ENCODE measurements around the gene NOX1. TPM values are rescaled to one million over a fixed set of nuclear protein-coding genes. Genes with fewer than 3 reads are reported as not detected.
"Not testable (repeated sequence)": the region's sequence is repeated elsewhere in the genome, so short reads cannot be mapped to it uniquely, and the experiment has no call there.

NOX1 gene
- total RNA-seq, 1 donor: not detected

DNA sequence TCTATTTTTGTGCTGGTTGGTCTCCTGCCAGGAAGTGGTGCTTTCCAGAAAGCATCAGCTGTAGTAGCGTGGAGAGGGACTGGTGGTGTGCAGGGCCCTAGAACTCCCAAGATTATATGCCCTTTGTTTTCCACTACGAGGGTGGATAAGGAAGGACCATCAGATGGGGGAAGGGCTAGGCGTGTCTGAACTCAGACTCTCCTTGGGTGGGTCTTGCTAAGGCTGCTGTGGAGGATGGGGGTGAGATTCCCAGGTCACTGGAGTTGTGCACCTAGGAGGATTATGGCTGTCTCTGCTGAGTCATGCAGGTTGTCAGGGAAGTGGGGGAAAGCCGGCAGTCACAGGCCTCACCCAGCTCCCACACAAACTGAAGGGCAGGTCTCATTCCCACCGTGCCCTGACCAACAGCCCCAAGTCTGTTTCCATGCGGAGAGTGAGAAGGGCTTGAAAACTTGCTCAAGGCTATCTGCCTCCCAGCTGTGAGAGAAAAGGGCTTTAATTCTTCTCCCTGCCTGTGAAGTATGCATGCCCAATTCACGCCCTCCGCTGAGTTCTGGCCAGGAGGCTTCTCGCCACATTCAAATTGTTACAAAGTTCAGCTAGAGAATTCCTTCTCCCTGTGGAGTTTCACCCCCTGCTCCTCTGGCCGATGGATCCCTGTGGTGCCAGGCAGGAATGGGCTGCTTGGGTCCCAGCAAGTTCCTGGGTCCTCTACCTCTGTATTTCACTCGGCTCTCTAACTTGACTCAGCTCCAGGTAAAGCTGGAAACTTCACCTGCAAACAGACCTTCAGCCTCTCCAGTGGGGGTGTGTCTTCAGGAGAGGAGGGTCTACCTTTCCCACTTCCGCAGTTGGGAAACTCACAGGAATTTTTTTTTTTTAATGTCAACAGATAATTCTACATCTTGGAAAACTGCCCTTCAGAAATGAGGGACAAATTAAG, 61.7 kb downstream of the NOX1 start:
- Histone ChIP-seq H3K4me2 (ENCODE audit: insufficient read depth, low read length) (no peak overlapping the region), H3K27me3 (ENCODE audit: insufficient read depth, low read length) (peaks cover 10% of the 10 kb centered on the region), H3K79me2 (ENCODE audit: insufficient read depth, low read length) (no peaks in the 10 kb centered on the region), H2AFZ (ENCODE audit: low read length) (no peak overlapping the region), H3K9me3 (ENCODE audit: low read depth, low read length) (no peaks in the 10 kb centered on the region), H3K27ac (ENCODE audit: low read depth, low read length) (no peak overlapping the region), H3K4me3 (ENCODE audit: insufficient read depth, low read length) (no peak overlapping the region), H4K20me1 (ENCODE audit: insufficient read depth, low read length) (no peaks in the 10 kb centered on the region), H3K4me1 (ENCODE audit: insufficient read depth, low read length) (no peaks in the 10 kb centered on the region), H3K36me3 (ENCODE audit: insufficient read depth, low read length) (no peaks in the 10 kb centered on the region)
- TF ChIP-seq, protein P1, sequence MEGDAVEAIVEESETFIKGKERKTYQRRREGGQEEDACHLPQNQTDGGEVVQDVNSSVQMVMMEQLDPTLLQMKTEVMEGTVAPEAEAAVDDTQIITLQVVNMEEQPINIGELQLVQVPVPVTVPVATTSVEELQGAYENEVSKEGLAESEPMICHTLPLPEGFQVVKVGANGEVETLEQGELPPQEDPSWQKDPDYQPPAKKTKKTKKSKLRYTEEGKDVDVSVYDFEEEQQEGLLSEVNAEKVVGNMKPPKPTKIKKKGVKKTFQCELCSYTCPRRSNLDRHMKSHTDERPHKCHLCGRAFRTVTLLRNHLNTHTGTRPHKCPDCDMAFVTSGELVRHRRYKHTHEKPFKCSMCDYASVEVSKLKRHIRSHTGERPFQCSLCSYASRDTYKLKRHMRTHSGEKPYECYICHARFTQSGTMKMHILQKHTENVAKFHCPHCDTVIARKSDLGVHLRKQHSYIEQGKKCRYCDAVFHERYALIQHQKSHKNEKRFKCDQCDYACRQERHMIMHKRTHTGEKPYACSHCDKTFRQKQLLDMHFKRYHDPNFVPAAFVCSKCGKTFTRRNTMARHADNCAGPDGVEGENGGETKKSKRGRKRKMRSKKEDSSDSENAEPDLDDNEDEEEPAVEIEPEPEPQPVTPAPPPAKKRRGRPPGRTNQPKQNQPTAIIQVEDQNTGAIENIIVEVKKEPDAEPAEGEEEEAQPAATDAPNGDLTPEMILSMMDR (IDR thresholded peaks at IDR 0.05; ENCODE audit: extremely low read depth, low read depth, low read length): no peak
- no peak for DNase-seq (ENCODE audit: insufficient read length, low spot score, missing footprints)

DNA sequence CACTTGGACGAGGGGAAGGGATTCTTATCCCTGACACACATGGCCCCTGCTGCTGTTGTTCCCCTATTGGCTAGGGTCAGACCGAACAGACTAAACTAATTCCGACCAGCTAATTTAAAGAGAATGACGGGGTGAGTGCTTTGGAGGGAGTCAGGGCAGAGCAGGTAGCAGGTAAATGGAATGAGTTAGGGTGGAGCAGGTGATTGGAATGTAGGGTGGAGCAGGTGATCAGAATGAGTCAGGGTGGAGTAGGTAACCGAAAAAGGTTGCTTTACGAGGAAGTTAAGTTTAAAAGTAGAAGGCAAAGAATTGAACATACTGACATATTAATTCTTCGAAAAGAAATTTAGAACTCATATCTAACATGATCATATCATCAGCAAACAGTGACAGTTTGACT, 65.9 kb downstream of the NOX1 start:
- not testable (repeated sequence) for DNase-seq (ENCODE audit: insufficient read length, low spot score, missing footprints); H3K36me3 ChIP-seq (ENCODE audit: insufficient read depth, low read length); H4K20me1 ChIP-seq (ENCODE audit: insufficient read depth, low read length)

DNA sequence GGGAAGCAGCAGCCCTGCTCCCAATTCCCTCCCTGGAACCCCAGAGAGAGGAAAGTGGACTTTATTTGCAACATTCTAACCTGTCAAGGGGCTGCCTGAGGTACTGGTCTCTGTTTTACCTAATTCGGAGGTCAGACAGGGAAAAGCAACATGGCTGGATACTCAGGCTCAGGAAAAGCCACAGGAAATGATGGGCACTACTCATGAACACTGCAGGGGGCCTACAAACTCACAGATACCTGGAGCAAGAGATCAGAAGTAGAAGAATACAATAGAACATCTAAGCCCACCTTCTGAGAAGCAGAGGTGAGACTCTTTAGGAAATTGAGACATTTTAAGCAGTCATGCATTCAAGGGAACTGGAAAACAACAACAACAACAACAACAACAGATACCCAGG, 69.4 kb downstream of the NOX1 start:
- DNase-seq (ENCODE audit: insufficient read length, low spot score, missing footprints): no peak
- Histone ChIP-seq H2AFZ (ENCODE audit: low read length) (no peak overlapping the region), H3K4me2 (ENCODE audit: insufficient read depth, low read length) (no peak overlapping the region), H3K4me3 (ENCODE audit: insufficient read depth, low read length) (no peak overlapping the region), H3K27me3 (ENCODE audit: insufficient read depth, low read length) (peaks cover 16% of the 10 kb centered on the region), H3K4me1 (ENCODE audit: insufficient read depth, low read length) (no peaks in the 10 kb centered on the region), H3K36me3 (ENCODE audit: insufficient read depth, low read length) (no peaks in the 10 kb centered on the region), H3K79me2 (ENCODE audit: insufficient read depth, low read length) (no peaks in the 10 kb centered on the region), H3K27ac (ENCODE audit: low read depth, low read length) (no peak overlapping the region), H3K9me3 (ENCODE audit: low read depth, low read length) (no peaks in the 10 kb centered on the region), H4K20me1 (ENCODE audit: insufficient read depth, low read length) (no peaks in the 10 kb centered on the region)
- TF ChIP-seq, protein P1 (IDR thresholded peaks at IDR 0.05; ENCODE audit: extremely low read depth, low read depth, low read length): no peak

More for the DNA sequence above, 65.9 kb downstream of the NOX1 start:
- H2AFZ ChIP-seq (ENCODE audit: low read length); H3K9me3 ChIP-seq (ENCODE audit: low read depth, low read length); H3K79me2 ChIP-seq (ENCODE audit: insufficient read depth, low read length); H3K27ac ChIP-seq (ENCODE audit: low read depth, low read length); H3K4me2 ChIP-seq (ENCODE audit: insufficient read depth, low read length); H3K4me3 ChIP-seq (ENCODE audit: insufficient read depth, low read length); H3K4me1 ChIP-seq (ENCODE audit: insufficient read depth, low read length): not testable (repeated sequence)
- H3K27me3 ChIP-seq (ENCODE audit: insufficient read depth, low read length): peaks cover 10% of the 10 kb centered on the region

DNA sequence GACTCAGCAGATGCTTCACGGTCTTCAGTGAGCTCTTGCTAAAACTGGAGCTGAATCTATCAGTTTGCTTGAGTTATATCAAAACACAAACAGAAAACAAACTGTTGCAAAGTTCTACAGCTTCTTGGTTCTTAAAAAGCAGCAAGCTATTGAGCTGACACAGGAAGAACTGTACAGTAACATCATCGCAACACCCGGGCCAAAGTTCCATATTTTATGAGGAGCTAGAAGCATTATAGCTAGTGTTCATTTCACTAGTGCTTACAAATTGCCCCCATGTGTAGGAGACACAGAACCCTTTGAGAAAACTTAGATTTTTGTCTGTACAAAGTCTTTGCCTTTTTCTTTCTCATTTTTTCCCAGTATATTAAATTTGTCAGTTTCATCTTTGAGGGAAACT, 71.3 kb downstream of the NOX1 start:
- Histone ChIP-seq H3K4me2 (ENCODE audit: insufficient read depth, low read length) (no peak overlapping the region), H3K79me2 (ENCODE audit: insufficient read depth, low read length) (no peaks in the 10 kb centered on the region), H3K27ac (ENCODE audit: low read depth, low read length) (no peak overlapping the region), H3K4me1 (ENCODE audit: insufficient read depth, low read length) (no peaks in the 10 kb centered on the region), H4K20me1 (ENCODE audit: insufficient read depth, low read length) (no peaks in the 10 kb centered on the region), H3K9me3 (ENCODE audit: low read depth, low read length) (no peaks in the 10 kb centered on the region), H2AFZ (ENCODE audit: low read length) (no peak overlapping the region), H3K27me3 (ENCODE audit: insufficient read depth, low read length) (peaks cover 16% of the 10 kb centered on the region), H3K36me3 (ENCODE audit: insufficient read depth, low read length) (no peaks in the 10 kb centered on the region), H3K4me3 (ENCODE audit: insufficient read depth, low read length) (no peak overlapping the region)
- no peak for DNase-seq (ENCODE audit: insufficient read length, low spot score, missing footprints)
- TF ChIP-seq, protein P1 (IDR thresholded peaks at IDR 0.05; ENCODE audit: extremely low read depth, low read depth, low read length): no peak

All from osteoblast (primary cell).